Activated T-cell treated with anti-CD3 and anti-CD28 coated beads, Interleukin-2, amount 50 U/mL, for 4 hours (primary cell): ENCODE results near the gene CMTM5. TPM values are rescaled to one million over a fixed set of nuclear protein-coding genes. Genes with fewer than 3 reads are reported as not detected.
A peak's percentile ranks its signal among the peaks of the same experiment; 100 is the strongest.

Source experiments
- ATAC-seq, 2 donors: fragments of 200-7000 bp; cut with Tn5 transposase; one replicate each; pipeline ENCODE4 v1.10.0; 2021
- DNase-seq: peaks from one replicate; pipeline ENCODE4 v3.0.0-alpha.2; 2020
- H3K27me3 Mint-ChIP-seq: one replicate; pipeline ENCODE4 v1.8.0; 2021; ENCODE audit warnings: low read depth, mixed read lengths
- H3K36me3 Mint-ChIP-seq: one replicate; pipeline ENCODE4 v1.8.0; 2022; ENCODE audit warnings: mixed read lengths; ENCODE audit not compliant: insufficient read depth
- H3K4me1 Mint-ChIP-seq: one replicate; pipeline ENCODE4 v1.8.0; 2021; ENCODE audit warnings: low read depth, mixed read lengths
- H3K4me3 Mint-ChIP-seq: one replicate; pipeline ENCODE4 v1.8.0; 2021; ENCODE audit warnings: mild to moderate bottlenecking, moderate library complexity, mixed read lengths
- H3K9me3 Mint-ChIP-seq: one replicate; pipeline ENCODE4 v1.8.0; 2021; ENCODE audit warnings: mixed read lengths
- total RNA-seq, 3 donors: library from RNA; stranded (reverse); gene quantifications; one replicate each; pipeline ENCODE4 v1.2.1, GENCODE V29; 2021

Gene CMTM5
- not detected for total RNA-seq

- Mint-ChIP-seq H3K4me3 (no peak within 1 kb of the TSS), H3K4me1 (no peaks in the 10 kb centered on the region), H3K9me3 (no peaks in the 10 kb centered on the region), H3K27me3 (peaks cover 9% of the 10 kb centered on the region), H3K36me3 (no peaks in the 10 kb centered on the region)
- DNase-seq (no peak), ATAC-seq (no peak)
Measured at GRCh38 chr14:23376482-23377197, at the start of gene CMTM5. CMTM5 (plus strand) TSS chr14:23377046; CDS start chr14:23377252, 206 bp downstream.

GRCh38 chr14:23327947-23328744, 48.7 kb upstream of the CMTM5 start:
- no peak overlapping the region for H3K4me3 Mint-ChIP-seq
- H3K4me1 Mint-ChIP-seq = peaks cover 7% of the 10 kb centered on the region
- H3K36me3 Mint-ChIP-seq = peaks cover 18% of the 10 kb centered on the region
- H3K27me3 Mint-ChIP-seq = no peaks in the 10 kb centered on the region
- no peaks in the 10 kb centered on the region for H3K9me3 Mint-ChIP-seq
- DNase-seq (peak; percentile 62), ATAC-seq (peak; percentile 87 to 89)

GRCh38 chr14:23335623-23336022, 41.2 kb upstream of the CMTM5 start:
- Mint-ChIP-seq H3K36me3 (no peaks in the 10 kb centered on the region), H3K9me3 (no peaks in the 10 kb centered on the region), H3K4me1 (no peaks in the 10 kb centered on the region), H3K4me3 (no peak overlapping the region), H3K27me3 (peaks cover 21% of the 10 kb centered on the region)
- no peak for DNase-seq
- ATAC-seq = no peak

- Mint-ChIP-seq H3K9me3 (no peaks in the 10 kb centered on the region), H3K27me3 (peaks cover 20% of the 10 kb centered on the region), H3K4me3 (no peak overlapping the region), H3K4me1 (no peaks in the 10 kb centered on the region), H3K36me3 (no peaks in the 10 kb centered on the region)
- ATAC-seq (no peak), DNase-seq (no peak)
Measured at GRCh38 chr14:23339506-23340268, 37.2 kb upstream of the CMTM5 start.

- ATAC-seq (no peak), DNase-seq (no peak)
- Mint-ChIP-seq H3K9me3 (no peaks in the 10 kb centered on the region), H3K27me3 (peaks cover 4% of the 10 kb centered on the region), H3K4me1 (no peaks in the 10 kb centered on the region), H3K36me3 (no peaks in the 10 kb centered on the region), H3K4me3 (no peak overlapping the region)
Measured at GRCh38 chr14:23344481-23344880, 32.4 kb upstream of the CMTM5 start.

GRCh38 chr14:23345987-23346692, 30.7 kb upstream of the CMTM5 start:
- DNase-seq = no peak
- Mint-ChIP-seq H3K9me3 (no peaks in the 10 kb centered on the region), H3K4me3 (no peak overlapping the region), H3K4me1 (no peaks in the 10 kb centered on the region), H3K27me3 (peaks cover 14% of the 10 kb centered on the region), H3K36me3 (no peaks in the 10 kb centered on the region)
- no peak for ATAC-seq

- no peak for DNase-seq
Measured at GRCh38 chr14:23346693-23347405, 30.0 kb upstream of the CMTM5 start.

GRCh38 chr14:23347406-23348296, 29.2 kb upstream of the CMTM5 start:
- H3K4me1 Mint-ChIP-seq = peaks cover under 1% of the 10 kb centered on the region
- no peak for DNase-seq
- no peaks in the 10 kb centered on the region for H3K9me3 Mint-ChIP-seq
- no peaks in the 10 kb centered on the region for H3K36me3 Mint-ChIP-seq
- no peak for ATAC-seq
- H3K4me3 Mint-ChIP-seq = no peak overlapping the region
- H3K27me3 Mint-ChIP-seq = peaks cover 18% of the 10 kb centered on the region

More at GRCh38 chr14:23346693-23347405, 30.0 kb upstream of the CMTM5 start:
- Mint-ChIP-seq H3K4me3 (no peak overlapping the region), H3K4me1 (no peaks in the 10 kb centered on the region), H3K9me3 (no peaks in the 10 kb centered on the region), H3K27me3 (peaks cover 18% of the 10 kb centered on the region), H3K36me3 (no peaks in the 10 kb centered on the region)
- no peak for ATAC-seq

- ATAC-seq = no peak
- no peaks in the 10 kb centered on the region for H3K36me3 Mint-ChIP-seq
Measured at GRCh38 chr14:23348297-23348655, 28.6 kb upstream of the CMTM5 start.

GRCh38 chr14:23349156-23349845, 27.5 kb upstream of the CMTM5 start:
- H3K9me3 Mint-ChIP-seq = no peaks in the 10 kb centered on the region
- peaks cover 29% of the 10 kb centered on the region for H3K27me3 Mint-ChIP-seq
- DNase-seq = no peak
- no peak overlapping the region for H3K4me3 Mint-ChIP-seq
- H3K36me3 Mint-ChIP-seq = no peaks in the 10 kb centered on the region
- no peak for ATAC-seq
- peaks cover 6% of the 10 kb centered on the region for H3K4me1 Mint-ChIP-seq

More at GRCh38 chr14:23348297-23348655, 28.6 kb upstream of the CMTM5 start:
- Mint-ChIP-seq H3K27me3 (peaks cover 21% of the 10 kb centered on the region), H3K9me3 (no peaks in the 10 kb centered on the region), H3K4me1 (peaks cover 6% of the 10 kb centered on the region), H3K4me3 (no peak overlapping the region)
- no peak for DNase-seq

GRCh38 chr14:23351681-23352505, 25.0 kb upstream of the CMTM5 start:
- H3K27me3 Mint-ChIP-seq = peaks cover 48% of the 10 kb centered on the region

More at GRCh38 chr14:23351681-23352505, 25.0 kb upstream of the CMTM5 start:
- Mint-ChIP-seq H3K4me3 (peak overlapping the region; percentile 73), H3K4me1 (peaks cover 6% of the 10 kb centered on the region), H3K36me3 (no peaks in the 10 kb centered on the region), H3K9me3 (no peaks in the 10 kb centered on the region)
- DNase-seq (no peak), ATAC-seq (peak; percentile 38 to 45)
